RKO (cell line): Measurements from ENCODE around the gene TMPO.
"Not testable (repeated sequence)": the region's sequence is repeated elsewhere in the genome, so short reads cannot be mapped to it uniquely, and the experiment has no call there.

Experiments
- DNase-seq: peaks from one replicate; pipeline ENCODE4 v3.0.0-alpha.2; 2016; ENCODE audit warnings: low spot score

Gene TMPO

GRCh38 chr12:98579347-98579746 lies 64.0 kb downstream of the TMPO start:
- DNase-seq = no peak

- no peak for DNase-seq
Observed at GRCh38 chr12:98579835-98580234, 64.4 kb downstream of the TMPO start.

- DNase-seq = no peak
Observed at GRCh38 chr12:98580695-98581094, 65.3 kb downstream of the TMPO start.

GRCh38 chr12:98581101-98581500 lies 65.7 kb downstream of the TMPO start:
- DNase-seq = no peak

- peak; percentile 27 for DNase-seq
Observed at GRCh38 chr12:98582093-98582492, 66.7 kb downstream of the TMPO start.

- no peak for DNase-seq
Observed at GRCh38 chr12:98587084-98587483, 71.7 kb downstream of the TMPO start.

- no peak for DNase-seq
Observed at GRCh38 chr12:98591209-98591608, 75.8 kb downstream of the TMPO start.

- peak; percentile 58 for DNase-seq
Observed at GRCh38 chr12:98592825-98593322, 77.5 kb downstream of the TMPO start.

GRCh38 chr12:98593351-98594049 lies 78.1 kb downstream of the TMPO start, which contains the start of gene SLC25A3:
SLC25A3 (plus strand) TSS chr12:98593686; CDS start chr12:98593979, 293 bp downstream.
- peak; percentile 99 for DNase-seq

GRCh38 chr12:98594050-98594835 lies 78.9 kb downstream of the TMPO start:
- DNase-seq = peak; percentile 35

GRCh38 chr12:98595243-98595988 lies 80.0 kb downstream of the TMPO start:
- peak; percentile 78 for DNase-seq

GRCh38 chr12:98597313-98597712 lies 81.9 kb downstream of the TMPO start:
- not testable (repeated sequence) for DNase-seq
